Measurements from ENCODE around the gene RAD51B. TPM values are rescaled to one million over a fixed set of nuclear protein-coding genes. Genes with fewer than 3 reads are reported as not detected.

The RAD51B gene
- total RNA-seq, 1 donor from 2014 or later = 26.1 TPM

- H3K9me3 Mint-ChIP-seq = peaks cover 16% of the 10 kb centered on the region
- peaks cover 2% of the 10 kb centered on the region for H3K27me3 Mint-ChIP-seq (ENCODE audit: insufficient read depth)
- H3K27ac Mint-ChIP-seq = no peak overlapping the region
- peaks cover 35% of the 10 kb centered on the region for H3K4me1 Mint-ChIP-seq (ENCODE audit: low read depth)
- no peak for DNase-seq (ENCODE audit: low spot score)
- intact Hi-C loops (cut with micrococcal nuclease) = no loop called here
- H3K36me3 Mint-ChIP-seq (ENCODE audit: low read depth) = peaks cover 2% of the 10 kb centered on the region
- no peak overlapping the region for H3K4me3 Mint-ChIP-seq
Observed at GRCh38 chr14:68723808-68724268, 904.3 kb downstream of the RAD51B start.

GRCh38 chr14:68724914-68725313 is 905.3 kb downstream of the RAD51B start:
- no peak overlapping the region for H3K4me3 Mint-ChIP-seq
- intact Hi-C loops (cut with micrococcal nuclease) = no loop called here
- H3K27ac Mint-ChIP-seq = no peak overlapping the region
- H3K4me1 Mint-ChIP-seq (ENCODE audit: low read depth) = peaks cover 34% of the 10 kb centered on the region
- peaks cover 9% of the 10 kb centered on the region for H3K9me3 Mint-ChIP-seq
- H3K36me3 Mint-ChIP-seq (ENCODE audit: low read depth) = peaks cover 3% of the 10 kb centered on the region
- no peak for DNase-seq (ENCODE audit: low spot score)
- H3K27me3 Mint-ChIP-seq (ENCODE audit: insufficient read depth) = peaks cover 4% of the 10 kb centered on the region

GRCh38 chr14:68726093-68726695 is 906.6 kb downstream of the RAD51B start:
- H3K9me3 Mint-ChIP-seq = no peaks in the 10 kb centered on the region
- peaks cover 4% of the 10 kb centered on the region for H3K36me3 Mint-ChIP-seq (ENCODE audit: low read depth)
- H3K4me3 Mint-ChIP-seq = no peak overlapping the region
- H3K27me3 Mint-ChIP-seq (ENCODE audit: insufficient read depth) = peaks cover 4% of the 10 kb centered on the region
- intact Hi-C loops (cut with micrococcal nuclease) = no loop called here
- H3K4me1 Mint-ChIP-seq (ENCODE audit: low read depth) = peaks cover 32% of the 10 kb centered on the region
- no peak overlapping the region for H3K27ac Mint-ChIP-seq
- DNase-seq (ENCODE audit: low spot score) = no peak

- H3K27me3 Mint-ChIP-seq (ENCODE audit: insufficient read depth) = peaks cover 4% of the 10 kb centered on the region
- no peak for DNase-seq (ENCODE audit: low spot score)
- H3K9me3 Mint-ChIP-seq = no peaks in the 10 kb centered on the region
- peaks cover 4% of the 10 kb centered on the region for H3K36me3 Mint-ChIP-seq (ENCODE audit: low read depth)
- intact Hi-C loops (cut with micrococcal nuclease) = no loop called here
- peaks cover 41% of the 10 kb centered on the region for H3K4me1 Mint-ChIP-seq (ENCODE audit: low read depth)
- no peak overlapping the region for H3K27ac Mint-ChIP-seq
- no peak overlapping the region for H3K4me3 Mint-ChIP-seq
Observed at GRCh38 chr14:68727315-68728047, 907.9 kb downstream of the RAD51B start.

GRCh38 chr14:68728342-68729106 is 908.9 kb downstream of the RAD51B start:
- Mint-ChIP-seq H3K27me3 (ENCODE audit: insufficient read depth) (peaks cover 2% of the 10 kb centered on the region), H3K9me3 (no peaks in the 10 kb centered on the region), H3K4me1 (ENCODE audit: low read depth) (peaks cover 51% of the 10 kb centered on the region), H3K4me3 (no peak overlapping the region), H3K36me3 (ENCODE audit: low read depth) (peaks cover 4% of the 10 kb centered on the region), H3K27ac (no peak overlapping the region)
- intact Hi-C loops (cut with micrococcal nuclease) = no loop called here
- no peak for DNase-seq (ENCODE audit: low spot score)

GRCh38 chr14:68729556-68729955 is 910.0 kb downstream of the RAD51B start:
- no peak overlapping the region for H3K27ac Mint-ChIP-seq
- H3K9me3 Mint-ChIP-seq = no peaks in the 10 kb centered on the region
- DNase-seq (ENCODE audit: low spot score) = no peak
- H3K27me3 Mint-ChIP-seq (ENCODE audit: insufficient read depth) = peaks cover 2% of the 10 kb centered on the region
- peaks cover 62% of the 10 kb centered on the region for H3K4me1 Mint-ChIP-seq (ENCODE audit: low read depth)
- H3K4me3 Mint-ChIP-seq = no peak overlapping the region
- intact Hi-C loops (cut with micrococcal nuclease) = no loop called here
- peaks cover 4% of the 10 kb centered on the region for H3K36me3 Mint-ChIP-seq (ENCODE audit: low read depth)

- Mint-ChIP-seq H3K27me3 (ENCODE audit: insufficient read depth) (peaks cover 2% of the 10 kb centered on the region), H3K4me1 (ENCODE audit: low read depth) (peaks cover 68% of the 10 kb centered on the region)
Observed at GRCh38 chr14:68730348-68730747, 910.8 kb downstream of the RAD51B start.

GRCh38 chr14:68730811-68731425 is 911.3 kb downstream of the RAD51B start:
- no peak for DNase-seq (ENCODE audit: low spot score)
- Mint-ChIP-seq H3K9me3 (no peaks in the 10 kb centered on the region), H3K36me3 (ENCODE audit: low read depth) (peaks cover 4% of the 10 kb centered on the region), H3K27me3 (ENCODE audit: insufficient read depth) (peaks cover 2% of the 10 kb centered on the region), H3K4me3 (peak overlapping the region; percentile 16), H3K27ac (peak overlapping the region; percentile 27), H3K4me1 (ENCODE audit: low read depth) (peaks cover 68% of the 10 kb centered on the region)
- intact Hi-C loops (cut with micrococcal nuclease) = loop anchor here (5.0 kb wide), 1 partner anchor 249 kb away; no protein-coding TSS in a partner anchor

More at GRCh38 chr14:68730348-68730747, 910.8 kb downstream of the RAD51B start:
- Mint-ChIP-seq H3K27ac (peak overlapping the region; percentile 27), H3K36me3 (ENCODE audit: low read depth) (peaks cover 4% of the 10 kb centered on the region), H3K4me3 (peak overlapping the region; percentile 16), H3K9me3 (no peaks in the 10 kb centered on the region)
- no peak for DNase-seq (ENCODE audit: low spot score)
- intact Hi-C loops (cut with micrococcal nuclease) = loop anchor here (5.0 kb wide), 1 partner anchor 248 kb away; no protein-coding TSS in a partner anchor

GRCh38 chr14:68733086-68733914 is 913.7 kb downstream of the RAD51B start:
- Mint-ChIP-seq H3K4me1 (ENCODE audit: low read depth) (peaks cover 75% of the 10 kb centered on the region), H3K27me3 (ENCODE audit: insufficient read depth) (peaks cover 2% of the 10 kb centered on the region), H3K36me3 (ENCODE audit: low read depth) (peaks cover 2% of the 10 kb centered on the region), H3K27ac (peak overlapping the region; percentile 89), H3K4me3 (peak overlapping the region; percentile 76), H3K9me3 (no peaks in the 10 kb centered on the region)
- peak; percentile 29 for DNase-seq (ENCODE audit: low spot score)
- intact Hi-C loops (cut with micrococcal nuclease) = loop anchor here (1.0 to 5.0 kb wide), 7 partner anchors 14 to 448 kb away; no protein-coding TSS in a partner anchor

- Mint-ChIP-seq H3K9me3 (no peaks in the 10 kb centered on the region), H3K27ac (peak overlapping the region; percentile 77), H3K36me3 (ENCODE audit: low read depth) (peaks cover 2% of the 10 kb centered on the region), H3K27me3 (ENCODE audit: insufficient read depth) (no peaks in the 10 kb centered on the region), H3K4me3 (peak overlapping the region; percentile 16), H3K4me1 (ENCODE audit: low read depth) (peaks cover 67% of the 10 kb centered on the region)
- intact Hi-C loops (cut with micrococcal nuclease) = loop anchor here (1.0 to 5.0 kb wide), 2 partner anchors 55 to 252 kb away; no protein-coding TSS in a partner anchor
- DNase-seq (ENCODE audit: low spot score) = no peak
Observed at GRCh38 chr14:68734231-68734732, 914.7 kb downstream of the RAD51B start.

GRCh38 chr14:68735856-68736255 is 916.3 kb downstream of the RAD51B start:
- H3K36me3 Mint-ChIP-seq (ENCODE audit: low read depth) = peaks cover 4% of the 10 kb centered on the region
- no peaks in the 10 kb centered on the region for H3K27me3 Mint-ChIP-seq (ENCODE audit: insufficient read depth)
- H3K9me3 Mint-ChIP-seq = peaks cover 7% of the 10 kb centered on the region
- no peak overlapping the region for H3K27ac Mint-ChIP-seq
- no peak for DNase-seq (ENCODE audit: low spot score)
- intact Hi-C loops (cut with micrococcal nuclease) = no loop called here
- H3K4me3 Mint-ChIP-seq = no peak overlapping the region
- peaks cover 60% of the 10 kb centered on the region for H3K4me1 Mint-ChIP-seq (ENCODE audit: low read depth)
